NCI-H1694 treated with DMSO at 0.1 percent for 48 hours (cell line): ENCODE results near the gene CTPS2.

Experiments used
- DNase-seq: peaks from one replicate; lab custom pipeline; 2025; lab: John Stamatoyannopoulos, UW

CTPS2 gene

GRCh38 chrX:16559206-16559619 is 153.3 kb downstream of the CTPS2 start:
- no peak for DNase-seq

GRCh38 chrX:16558489-16558888 is 154.0 kb downstream of the CTPS2 start:
- no peak for DNase-seq

GRCh38 chrX:16552546-16552945 is 159.9 kb downstream of the CTPS2 start:
- no peak for DNase-seq

GRCh38 chrX:16547644-16548043 is 164.8 kb downstream of the CTPS2 start:
- DNase-seq, result no peak

- DNase-seq, result no peak
Observed at GRCh38 chrX:16544969-16545368, 167.5 kb downstream of the CTPS2 start.
